Measurements from ENCODE around the gene ABCG5. TPM values are rescaled to one million over a fixed set of nuclear protein-coding genes. Genes with fewer than 3 reads are reported as not detected.

The ABCG5 gene
- total RNA-seq, 2 donors from 2014 or later: not detected

GRCh38 chr2:43851011-43851980 is 12.7 kb upstream of the ABCG5 start:
- no peaks in the 10 kb centered on the region for H3K9me3 Mint-ChIP-seq
- Histone ChIP-seq H3K9me3 (ENCODE audit: control insufficient read depth, low read length) (peaks cover 12% of the 10 kb centered on the region), H3K9ac (ENCODE audit: extremely low read depth, low read length, poor library complexity, severe bottlenecking) (no peak overlapping the region), H3K27ac (ENCODE audit: low read depth, low read length) (no peak overlapping the region), H3K4me1 (ENCODE audit: control insufficient read depth, insufficient read depth, low read length) (no peaks in the 10 kb centered on the region), H3K4me3 (ENCODE audit: low read length) (no peak overlapping the region), H3K36me3 (ENCODE audit: control insufficient read depth, insufficient read depth, low read length) (no peaks in the 10 kb centered on the region), H3K27me3 (ENCODE audit: control insufficient read depth, insufficient read depth, low read length, poor library complexity, severe bottlenecking) (peaks cover 47% of the 10 kb centered on the region)
- H3K4me1 Mint-ChIP-seq: no peaks in the 10 kb centered on the region
- H3K27me3 Mint-ChIP-seq (ENCODE audit: insufficient read depth): peaks cover 24% of the 10 kb centered on the region
- 92 to 97% methylated on average over 10 to 20 of the region's 20 CpGs for WGBS, 2 experiments (ENCODE audit: insufficient coverage in 1 of 2, insufficient read length in 1 of 2)
- H3K36me3 Mint-ChIP-seq (ENCODE audit: low read depth): no peaks in the 10 kb centered on the region
- H3K4me3 Mint-ChIP-seq: no peak overlapping the region
- H3K27ac Mint-ChIP-seq: no peak overlapping the region
- TF ChIP-seq, protein P1, sequence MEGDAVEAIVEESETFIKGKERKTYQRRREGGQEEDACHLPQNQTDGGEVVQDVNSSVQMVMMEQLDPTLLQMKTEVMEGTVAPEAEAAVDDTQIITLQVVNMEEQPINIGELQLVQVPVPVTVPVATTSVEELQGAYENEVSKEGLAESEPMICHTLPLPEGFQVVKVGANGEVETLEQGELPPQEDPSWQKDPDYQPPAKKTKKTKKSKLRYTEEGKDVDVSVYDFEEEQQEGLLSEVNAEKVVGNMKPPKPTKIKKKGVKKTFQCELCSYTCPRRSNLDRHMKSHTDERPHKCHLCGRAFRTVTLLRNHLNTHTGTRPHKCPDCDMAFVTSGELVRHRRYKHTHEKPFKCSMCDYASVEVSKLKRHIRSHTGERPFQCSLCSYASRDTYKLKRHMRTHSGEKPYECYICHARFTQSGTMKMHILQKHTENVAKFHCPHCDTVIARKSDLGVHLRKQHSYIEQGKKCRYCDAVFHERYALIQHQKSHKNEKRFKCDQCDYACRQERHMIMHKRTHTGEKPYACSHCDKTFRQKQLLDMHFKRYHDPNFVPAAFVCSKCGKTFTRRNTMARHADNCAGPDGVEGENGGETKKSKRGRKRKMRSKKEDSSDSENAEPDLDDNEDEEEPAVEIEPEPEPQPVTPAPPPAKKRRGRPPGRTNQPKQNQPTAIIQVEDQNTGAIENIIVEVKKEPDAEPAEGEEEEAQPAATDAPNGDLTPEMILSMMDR (conservative IDR thresholded peaks at IDR 0.05): no peak
- DNase-seq: peak; percentile 32

DNA sequence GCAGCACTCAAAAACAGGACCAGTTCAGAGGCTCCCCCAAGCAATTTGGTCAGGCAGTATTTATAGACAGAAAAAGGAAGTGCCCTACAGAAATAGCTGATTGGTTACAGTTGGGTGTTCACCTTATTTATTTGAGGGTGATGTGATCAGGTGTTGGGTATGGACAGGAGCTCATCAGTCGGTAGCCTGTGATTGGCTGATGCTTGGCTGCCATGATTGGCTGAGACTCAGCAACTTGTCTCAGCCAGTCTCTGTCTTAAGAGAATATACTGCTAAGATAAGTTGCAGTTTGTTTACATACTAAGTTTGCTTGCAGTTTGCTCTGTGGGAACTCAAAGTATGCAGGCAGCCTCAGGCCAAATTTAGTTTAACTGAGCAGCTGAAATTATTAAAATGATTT is 9.6 kb upstream of the ABCG5 start:
- H3K36me3 ChIP-seq (ENCODE audit: control insufficient read depth, insufficient read depth, low read length): no peaks in the 10 kb centered on the region
- H3K9me3 Mint-ChIP-seq: no peaks in the 10 kb centered on the region
- H3K4me3 Mint-ChIP-seq: no peak overlapping the region
- H3K27me3 ChIP-seq (ENCODE audit: control insufficient read depth, insufficient read depth, low read length, poor library complexity, severe bottlenecking): peaks cover 26% of the 10 kb centered on the region
- no peaks in the 10 kb centered on the region for H3K4me1 Mint-ChIP-seq
- H3K27ac ChIP-seq (ENCODE audit: low read depth, low read length): no peak overlapping the region
- TF ChIP-seq, protein P1 (conservative IDR thresholded peaks at IDR 0.05): no peak
- no peak overlapping the region for H3K4me3 ChIP-seq (ENCODE audit: low read length)
- no peaks in the 10 kb centered on the region for H3K9me3 ChIP-seq (ENCODE audit: control insufficient read depth, low read length)
- H3K27ac Mint-ChIP-seq: no peak overlapping the region
- no peaks in the 10 kb centered on the region for H3K36me3 Mint-ChIP-seq (ENCODE audit: low read depth)
- no peak overlapping the region for H3K9ac ChIP-seq (ENCODE audit: extremely low read depth, low read length, poor library complexity, severe bottlenecking)
- WGBS, 2 experiments (ENCODE audit: insufficient coverage in 1 of 2, insufficient read length in 1 of 2): 81 to 88% methylated on average over 1 of the region's 1 CpG
- H3K27me3 Mint-ChIP-seq (ENCODE audit: insufficient read depth): peaks cover 10% of the 10 kb centered on the region
- peak; percentile 24 for DNase-seq
- no peaks in the 10 kb centered on the region for H3K4me1 ChIP-seq (ENCODE audit: control insufficient read depth, insufficient read depth, low read length)

GRCh38 chr2:43846140-43846793 is 7.6 kb upstream of the ABCG5 start:
- Mint-ChIP-seq H3K36me3 (ENCODE audit: low read depth) (no peaks in the 10 kb centered on the region), H3K9me3 (no peaks in the 10 kb centered on the region), H3K27me3 (ENCODE audit: insufficient read depth) (peaks cover 8% of the 10 kb centered on the region), H3K27ac (no peak overlapping the region), H3K4me3 (no peak overlapping the region), H3K4me1 (no peaks in the 10 kb centered on the region)
- no peaks in the 10 kb centered on the region for H3K4me1 ChIP-seq (ENCODE audit: control insufficient read depth, insufficient read depth, low read length)
- 92 to 93% methylated on average over 5 of the region's 5 CpGs for WGBS, 2 experiments (ENCODE audit: insufficient coverage in 1 of 2, insufficient read length in 1 of 2)
- H3K27me3 ChIP-seq (ENCODE audit: control insufficient read depth, insufficient read depth, low read length, poor library complexity, severe bottlenecking): peaks cover 11% of the 10 kb centered on the region
- no peaks in the 10 kb centered on the region for H3K36me3 ChIP-seq (ENCODE audit: control insufficient read depth, insufficient read depth, low read length)
- TF ChIP-seq, protein P1 (conservative IDR thresholded peaks at IDR 0.05): no peak
- no peak overlapping the region for H3K4me3 ChIP-seq (ENCODE audit: low read length)
- H3K9me3 ChIP-seq (ENCODE audit: control insufficient read depth, low read length): no peaks in the 10 kb centered on the region
- peak; percentile 26 for DNase-seq
- no peak overlapping the region for H3K9ac ChIP-seq (ENCODE audit: extremely low read depth, low read length, poor library complexity, severe bottlenecking)
- no peak overlapping the region for H3K27ac ChIP-seq (ENCODE audit: low read depth, low read length)
